Muscle layer of duodenum (tissue), 2 donors: ENCODE results near the gene RNU2-63P.
"Not testable (repeated sequence)": the region's sequence is repeated elsewhere in the genome, so short reads cannot be mapped to it uniquely, and the experiment has no call there.

Source experiments
- H3K27ac ChIP-seq: one replicate; pipeline ENCODE4 v1.7.0; 2013; ENCODE audit warnings: mild to moderate bottlenecking, low read length
- H3K27me3 ChIP-seq: one replicate; pipeline ENCODE4 v1.7.0; 2013; ENCODE audit warnings: low read depth, mild to moderate bottlenecking, control low read depth, low read length
- H3K36me3 ChIP-seq, 2 donors: one replicate each; pipeline ENCODE4 v1.7.0; 2013; ENCODE audit warnings: low read length in 2 of 2, control low read depth in 1 of 2, mild to moderate bottlenecking in 1 of 2; ENCODE audit not compliant: insufficient read depth in 2 of 2, control insufficient read depth in 1 of 2
- H3K4me1 ChIP-seq, 2 donors: one replicate each; pipeline ENCODE4 v1.7.0; 2013; ENCODE audit warnings: low read length in 2 of 2, mild to moderate bottlenecking in 2 of 2, control low read depth in 1 of 2, moderate library complexity in 1 of 2; ENCODE audit not compliant: insufficient read depth in 2 of 2, control insufficient read depth in 1 of 2
- H3K4me3 ChIP-seq, 2 donors: one replicate each; pipeline ENCODE4 v1.7.0; 2013; ENCODE audit warnings: low read length in 2 of 2, low read depth in 1 of 2, mild to moderate bottlenecking in 1 of 2
- H3K9me3 ChIP-seq, 2 donors: one replicate each; pipeline ENCODE4 v1.7.0; 2013; ENCODE audit warnings: low read length in 2 of 2, control low read depth in 1 of 2, mild to moderate bottlenecking in 1 of 2; ENCODE audit not compliant: control insufficient read depth in 1 of 2
- donor health status: healthy.

Gene RNU2-63P

GRCh38 chr2:88051792-88052191 is 35.4 kb upstream of the RNU2-63P start:
- H3K9me3 ChIP-seq = no peaks in the 10 kb centered on the region
- H3K4me1 ChIP-seq = peaks cover 11 to 27% of the 10 kb centered on the region in 2 donors
- H3K36me3 ChIP-seq = no peaks in the 10 kb centered on the region
- H3K4me3 ChIP-seq = no peak overlapping the region
- no peaks in the 10 kb centered on the region for H3K27me3 ChIP-seq
- no peak overlapping the region for H3K27ac ChIP-seq

DNA sequence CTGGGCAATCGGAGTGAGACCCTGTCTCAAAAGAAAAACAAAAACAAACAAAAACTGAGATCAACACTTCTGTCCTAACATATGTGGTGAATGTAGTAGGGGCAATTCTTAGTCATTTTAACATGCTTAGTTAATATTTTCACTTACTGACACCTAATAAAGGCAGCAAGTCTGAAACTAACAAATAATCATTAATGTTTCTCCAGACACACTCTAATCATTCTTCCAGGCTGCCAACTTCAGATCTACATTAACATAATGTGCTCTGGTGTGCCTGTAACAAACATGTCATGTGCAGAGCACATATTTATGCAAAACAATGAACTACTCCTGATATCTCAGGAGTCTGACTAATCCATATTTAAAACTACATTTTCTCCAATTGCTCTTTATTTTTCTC is 33.3 kb upstream of the RNU2-63P start:
- no peaks in the 10 kb centered on the region for H3K27me3 ChIP-seq
- no peak overlapping the region for H3K27ac ChIP-seq
- no peaks in the 10 kb centered on the region for H3K36me3 ChIP-seq
- H3K9me3 ChIP-seq = no peaks in the 10 kb centered on the region
- H3K4me3 ChIP-seq = no peak overlapping the region
- H3K4me1 ChIP-seq = peaks cover 7 to 26% of the 10 kb centered on the region in 2 donors

GRCh38 chr2:88048541-88048940 is 32.2 kb upstream of the RNU2-63P start:
- Histone ChIP-seq H3K27ac (no peak overlapping the region), H3K9me3 (no peaks in the 10 kb centered on the region), H3K36me3 (no peaks in the 10 kb centered on the region), H3K27me3 (no peaks in the 10 kb centered on the region), H3K4me1 (peaks cover 0 to 15% of the 10 kb centered on the region in 2 donors), H3K4me3 (no peak overlapping the region)

DNA sequence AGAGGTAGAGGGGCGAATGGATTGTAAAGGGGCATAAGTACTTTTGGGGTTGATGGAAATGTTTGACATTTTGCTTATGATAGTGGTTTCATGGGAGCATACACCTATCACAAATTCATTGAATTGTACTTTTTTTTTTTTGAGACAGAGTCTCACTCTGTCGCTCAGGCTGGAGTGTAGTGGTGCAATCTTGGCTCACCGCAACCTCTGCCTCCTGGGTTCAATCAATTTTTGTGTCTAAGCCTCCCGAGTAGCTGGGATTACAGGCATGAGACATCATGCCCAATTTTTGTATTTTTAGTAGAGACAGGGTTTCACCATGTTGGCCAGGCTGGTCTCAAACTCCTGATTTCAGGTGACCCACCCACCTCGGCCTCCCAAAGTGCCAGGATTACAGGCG is 29.2 kb upstream of the RNU2-63P start:
- not testable (repeated sequence) for H3K4me3 ChIP-seq, H3K4me1 ChIP-seq, H3K27me3 ChIP-seq, H3K9me3 ChIP-seq, H3K27ac ChIP-seq, H3K36me3 ChIP-seq

GRCh38 chr2:88042476-88042875 is 26.1 kb upstream of the RNU2-63P start:
- no peaks in the 10 kb centered on the region for H3K27me3 ChIP-seq
- H3K36me3 ChIP-seq = no peaks in the 10 kb centered on the region
- no peaks in the 10 kb centered on the region for H3K9me3 ChIP-seq
- H3K27ac ChIP-seq = no peak overlapping the region
- H3K4me3 ChIP-seq = no peak overlapping the region
- H3K4me1 ChIP-seq = no peaks in the 10 kb centered on the region

- Histone ChIP-seq H3K4me3 (no peak overlapping the region), H3K27me3 (no peaks in the 10 kb centered on the region), H3K4me1 (no peaks in the 10 kb centered on the region), H3K36me3 (peaks cover 9 to 21% of the 10 kb centered on the region in 2 donors), H3K9me3 (no peaks in the 10 kb centered on the region), H3K27ac (no peak overlapping the region)
Observed at GRCh38 chr2:88038263-88039105, 22.1 kb upstream of the RNU2-63P start.

DNA sequence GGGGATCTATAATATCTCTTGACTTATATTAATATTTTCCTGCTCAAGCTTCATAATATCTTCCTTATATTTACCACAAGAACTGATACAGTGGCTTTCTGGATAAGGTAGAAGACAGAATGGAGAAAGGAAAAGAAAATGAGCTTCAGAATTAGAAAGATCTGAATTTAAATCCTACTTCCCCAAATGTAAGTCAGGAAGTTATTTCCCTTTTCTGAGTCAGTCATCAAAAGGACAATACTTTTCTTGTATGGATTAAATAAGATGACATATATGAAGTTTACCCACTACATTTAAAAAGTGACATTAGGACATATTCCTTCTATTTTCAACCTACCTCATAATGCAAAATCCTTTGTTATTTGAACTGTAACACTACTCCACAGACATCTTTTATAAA is 20.3 kb upstream of the RNU2-63P start:
- Histone ChIP-seq H3K36me3 (peaks cover 16 to 33% of the 10 kb centered on the region in 2 donors), H3K4me1 (no peaks in the 10 kb centered on the region), H3K9me3 (no peaks in the 10 kb centered on the region), H3K27me3 (no peaks in the 10 kb centered on the region), H3K4me3 (no peak overlapping the region), H3K27ac (no peak overlapping the region)

GRCh38 chr2:88036182-88036581 is 19.8 kb upstream of the RNU2-63P start:
- Histone ChIP-seq H3K36me3 (peaks cover 16 to 33% of the 10 kb centered on the region in 2 donors), H3K9me3 (no peaks in the 10 kb centered on the region), H3K4me3 (no peak overlapping the region), H3K4me1 (no peaks in the 10 kb centered on the region), H3K27ac (no peak overlapping the region), H3K27me3 (no peaks in the 10 kb centered on the region)

DNA sequence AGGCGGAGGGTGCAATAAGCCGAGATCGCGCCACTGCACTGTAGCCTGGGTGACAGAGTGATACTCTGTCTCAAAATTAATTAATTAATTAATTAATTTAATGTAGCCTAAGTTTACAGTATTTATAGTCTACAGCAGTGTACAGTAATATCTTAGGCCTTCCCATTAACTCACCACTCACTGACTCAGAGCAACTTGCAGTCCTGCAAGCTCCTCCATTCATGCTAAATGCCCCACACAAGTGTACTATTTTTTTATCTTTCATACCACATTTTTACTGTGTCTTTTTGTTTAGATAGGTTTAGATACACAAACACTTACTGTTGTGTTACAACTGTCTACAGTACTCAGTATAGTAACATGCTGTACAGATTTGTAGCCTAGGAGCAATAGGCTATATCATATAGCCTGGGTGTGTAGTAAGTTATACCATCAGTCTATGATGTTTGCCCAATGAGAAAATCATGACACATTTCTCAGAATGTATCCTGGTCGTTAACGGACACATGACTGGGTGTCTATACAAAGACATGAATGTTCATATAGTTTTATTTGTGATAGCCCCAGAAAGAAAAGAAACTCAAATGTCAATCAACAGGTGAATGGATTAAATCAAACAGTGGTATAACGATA is 15.8 kb upstream of the RNU2-63P start:
- Histone ChIP-seq H3K27me3 (no peaks in the 10 kb centered on the region), H3K36me3 (peaks cover 38 to 59% of the 10 kb centered on the region in 2 donors), H3K27ac (no peak overlapping the region), H3K4me1 (no peaks in the 10 kb centered on the region), H3K9me3 (no peaks in the 10 kb centered on the region), H3K4me3 (no peak overlapping the region)

- H3K4me3 ChIP-seq = no peak overlapping the region
- H3K27ac ChIP-seq = no peak overlapping the region
- no peaks in the 10 kb centered on the region for H3K27me3 ChIP-seq
- H3K9me3 ChIP-seq = no peaks in the 10 kb centered on the region
- no peaks in the 10 kb centered on the region for H3K4me1 ChIP-seq
- peaks cover 31 to 42% of the 10 kb centered on the region in 2 donors for H3K36me3 ChIP-seq
Observed at GRCh38 chr2:88028931-88029330, 12.6 kb upstream of the RNU2-63P start.

- H3K9me3 ChIP-seq = no peaks in the 10 kb centered on the region
- peak overlapping the region; percentile 25 for H3K27ac ChIP-seq
- peaks cover 28 to 34% of the 10 kb centered on the region in 2 donors for H3K36me3 ChIP-seq
Observed at GRCh38 chr2:88027697-88028389, 11.5 kb upstream of the RNU2-63P start.

More at GRCh38 chr2:88027697-88028389, 11.5 kb upstream of the RNU2-63P start:
- no peaks in the 10 kb centered on the region for H3K4me1 ChIP-seq
- H3K27me3 ChIP-seq = no peaks in the 10 kb centered on the region
- no peak overlapping the region for H3K4me3 ChIP-seq
